Activated T-cell treated with anti-CD3 and anti-CD28 coated beads, Interleukin-2, amount 50 U/mL, for 48 hours (primary cell): ENCODE data around the gene CAPN11.
A peak's percentile ranks its signal among the peaks of the same experiment; 100 is the strongest.
"Not testable (repeated sequence)": the region's sequence is repeated elsewhere in the genome, so short reads cannot be mapped to it uniquely, and the experiment has no call there.

ENCODE experiments used
- DNase-seq, 2 experiments: peaks; one replicate each; pipeline ENCODE4 v3.0.0-alpha.2; 2020

Gene CAPN11

DNA sequence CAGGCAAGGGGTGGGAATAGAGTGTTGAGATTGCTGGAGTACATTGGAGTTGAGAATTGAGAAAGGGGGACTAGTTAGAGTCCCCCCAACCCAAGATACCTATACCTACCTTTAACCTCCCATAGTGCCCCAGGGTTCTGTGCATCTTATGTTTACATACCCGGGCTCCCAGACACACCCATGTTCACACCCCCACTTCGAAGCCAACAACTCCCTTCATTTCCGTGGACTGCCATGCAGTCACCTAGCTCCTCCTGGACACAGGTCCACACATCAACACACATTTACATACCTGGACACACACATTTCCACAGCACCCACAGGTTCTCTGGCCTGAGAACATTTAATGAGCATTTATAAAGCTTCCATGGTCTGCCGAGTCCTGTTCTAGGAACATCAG lies 26.1 kb upstream of the CAPN11 start:
- DNase-seq: no peak

- no peak for DNase-seq
These were observed 25.4 kb upstream of the CAPN11 start for GRCh38 chr6:44133003-44133931.

- no peak for DNase-seq
These were observed 24.5 kb upstream of the CAPN11 start for GRCh38 chr6:44133981-44134711.

- no peak for DNase-seq
These were observed 23.4 kb upstream of the CAPN11 start for GRCh38 chr6:44135173-44135758.

DNA sequence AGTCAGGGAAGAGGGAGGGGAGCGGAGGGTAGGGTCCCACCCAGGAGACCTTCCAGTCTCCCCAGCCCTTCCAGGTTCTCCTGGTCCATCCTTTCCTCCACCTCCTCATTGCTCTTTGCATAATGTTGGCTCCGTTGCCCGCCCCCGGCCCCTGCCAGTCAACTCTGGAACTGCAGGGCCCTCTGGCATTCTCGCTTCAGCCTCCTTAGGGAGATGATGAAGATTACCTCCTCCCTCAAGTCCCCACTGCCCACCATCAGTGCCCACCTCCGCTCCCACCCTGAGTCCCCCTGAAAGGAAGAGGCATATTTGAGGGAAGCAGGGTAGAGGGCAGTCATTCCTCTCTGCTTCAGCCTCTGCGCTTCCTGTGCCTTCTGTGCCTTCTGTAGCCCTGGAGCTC lies 22.7 kb upstream of the CAPN11 start:
- DNase-seq: no peak

DNA sequence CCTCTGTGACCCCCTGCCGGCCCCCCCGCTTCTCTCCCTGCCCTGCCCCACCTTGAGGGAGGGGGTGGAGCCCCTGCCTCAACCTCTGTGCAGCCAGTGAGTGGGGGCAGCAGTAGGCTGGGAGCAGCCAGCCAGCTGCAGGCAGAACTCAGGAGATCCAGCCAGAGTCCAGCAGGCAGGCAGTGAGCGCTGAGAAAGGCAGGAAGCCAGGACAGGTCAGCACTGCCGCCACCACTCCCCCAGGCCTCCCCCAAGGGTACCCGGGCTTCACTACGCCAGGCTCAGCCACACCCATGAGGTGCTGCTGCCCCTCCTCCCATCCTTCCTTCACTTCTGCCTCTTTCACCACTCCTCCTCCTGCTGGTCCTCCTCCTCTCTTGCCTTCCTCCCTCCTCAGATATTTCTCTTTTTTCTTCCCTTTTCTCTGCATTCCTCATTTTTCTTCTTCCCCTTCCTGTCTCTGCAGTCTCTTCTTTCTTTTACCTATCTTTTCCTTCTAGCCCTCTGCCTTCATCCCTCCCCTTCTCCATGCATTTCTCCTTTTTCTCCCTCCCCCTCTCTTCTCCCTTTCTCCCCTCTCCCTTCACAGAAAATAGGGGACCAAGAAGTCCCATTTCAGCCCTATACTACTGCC lies 19.8 kb upstream of the CAPN11 start:
- no peak for DNase-seq

DNA sequence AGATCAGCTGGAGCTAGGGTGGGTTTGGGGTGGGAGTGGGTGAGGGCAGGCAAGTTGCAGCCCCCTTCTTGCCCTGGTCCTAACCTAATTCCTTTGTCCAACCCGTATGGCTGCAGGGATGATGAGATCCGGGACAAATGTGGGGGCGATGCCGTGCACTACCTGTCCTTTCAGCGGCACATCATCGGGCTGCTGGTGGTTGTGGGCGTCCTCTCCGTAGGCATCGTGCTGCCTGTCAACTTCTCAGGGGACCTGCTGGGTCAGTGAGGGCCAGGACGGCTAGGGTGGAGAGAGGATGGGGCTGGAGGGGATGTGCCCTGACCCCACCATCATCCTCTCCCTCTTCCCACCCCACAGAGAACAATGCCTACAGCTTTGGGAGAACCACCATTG lies 19.3 kb upstream of the CAPN11 start:
- DNase-seq: no peak

DNA sequence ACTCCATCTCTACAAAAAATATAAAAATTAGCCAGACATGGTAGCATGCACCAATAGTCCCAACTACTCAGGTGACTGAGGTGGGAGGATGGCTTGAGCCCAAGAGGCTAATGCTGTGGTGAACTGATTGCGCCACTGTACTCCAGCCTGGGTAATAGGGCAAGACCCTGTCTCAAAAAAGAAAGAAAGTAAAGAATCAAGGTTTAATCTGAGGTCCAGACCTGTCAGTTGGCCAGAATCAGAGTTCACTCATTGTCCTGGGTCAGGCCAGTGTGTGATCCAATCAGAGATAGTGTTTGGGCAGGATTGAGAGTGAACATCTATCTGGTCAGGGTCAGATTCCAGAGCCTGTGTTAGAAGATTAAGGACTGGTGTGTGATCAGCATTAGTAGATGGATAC lies 15.8 kb upstream of the CAPN11 start:
- no peak for DNase-seq

- DNase-seq: no peak
These were observed 14.9 kb upstream of the CAPN11 start for GRCh38 chr6:44143731-44144130.

- not testable (repeated sequence) for DNase-seq
These were observed 14.1 kb upstream of the CAPN11 start for GRCh38 chr6:44144536-44144935.

DNA sequence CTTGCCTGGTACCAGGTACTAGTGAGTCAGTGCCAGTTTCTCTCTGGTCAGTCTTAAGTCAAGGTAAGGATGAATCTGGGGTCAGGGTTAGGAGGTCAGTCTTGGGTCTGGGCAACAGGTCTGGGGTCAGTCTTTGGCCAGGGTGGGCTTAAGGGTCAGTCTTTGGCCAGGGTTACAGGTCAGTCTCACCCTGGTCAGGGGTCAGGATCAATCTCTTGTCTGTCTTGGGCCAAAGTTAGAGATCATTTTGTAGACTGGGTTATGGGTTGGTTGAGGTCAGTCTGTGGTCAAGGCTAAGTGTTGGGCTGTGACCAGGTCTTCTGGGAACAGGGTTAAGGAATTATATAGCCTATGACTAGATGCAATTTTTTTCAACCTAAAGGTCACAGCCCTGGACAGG lies 12.8 kb upstream of the CAPN11 start:
- DNase-seq: no peak

DNA sequence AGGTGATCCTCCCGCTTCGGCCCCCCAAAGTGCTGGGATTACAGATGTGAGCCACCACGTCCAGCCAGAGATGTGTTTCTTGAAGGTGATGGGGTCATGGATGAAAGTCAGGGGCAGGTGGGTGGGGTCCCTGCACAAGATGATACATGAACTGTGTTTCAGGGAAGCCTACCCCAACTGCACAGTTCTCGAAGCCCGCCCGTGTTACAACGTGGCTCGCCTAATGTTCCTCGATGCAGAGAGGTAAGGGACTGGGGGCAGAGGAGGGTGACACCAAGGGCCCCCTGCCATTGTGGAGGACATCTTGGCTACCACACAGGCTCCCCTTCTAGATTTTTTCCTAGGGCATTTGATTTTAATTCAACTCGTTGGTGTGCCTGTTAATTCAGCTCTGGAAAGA lies 11.9 kb upstream of the CAPN11 start:
- no peak for DNase-seq

GRCh38 chr6:44147256-44147655 lies 11.4 kb upstream of the CAPN11 start:
- no peak for DNase-seq

GRCh38 chr6:44148306-44148705 lies 10.3 kb upstream of the CAPN11 start:
- DNase-seq: no peak

GRCh38 chr6:44149369-44150012 lies 9.1 kb upstream of the CAPN11 start:
- no peak for DNase-seq

GRCh38 chr6:44150317-44150917 lies 8.2 kb upstream of the CAPN11 start:
- DNase-seq: no peak

DNA sequence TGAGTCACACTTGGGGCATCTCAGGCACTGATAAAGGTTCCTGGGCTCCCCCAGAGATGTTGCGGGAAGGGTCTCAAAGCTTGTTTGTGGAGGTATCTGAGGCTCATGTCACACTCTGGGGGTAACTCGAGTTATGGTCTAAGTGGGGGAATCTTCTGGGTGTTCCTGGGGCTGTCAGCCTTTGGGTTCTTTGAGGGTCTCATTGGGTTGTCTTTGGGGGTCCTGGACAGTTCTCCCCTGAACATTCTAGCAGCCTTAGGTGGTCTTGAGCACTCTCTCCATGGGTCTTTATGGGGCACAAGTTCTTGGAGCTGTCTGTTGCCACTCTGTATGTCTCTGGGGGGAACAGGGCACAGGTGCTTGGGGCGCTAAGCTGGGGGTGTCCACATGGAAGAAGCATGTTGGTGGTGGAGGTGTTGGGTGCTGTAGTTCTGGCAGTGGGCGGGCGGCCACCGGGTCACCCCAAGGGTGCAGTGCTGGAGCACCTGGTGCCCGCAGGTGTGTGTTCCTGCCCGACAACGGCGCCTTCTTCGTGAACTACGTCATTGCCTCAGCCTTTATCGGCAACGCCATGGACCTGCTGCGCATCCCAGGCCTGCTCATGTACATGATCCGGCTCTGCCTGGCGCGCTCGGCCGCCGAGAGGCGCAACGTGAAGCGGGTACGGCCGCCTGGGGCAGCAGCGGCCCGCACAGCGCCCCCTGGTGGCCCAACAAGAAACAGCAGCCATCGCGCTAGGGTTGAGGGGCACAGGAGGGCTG lies 7.1 kb upstream of the CAPN11 start:
- peak; percentile 88 to 90 for DNase-seq

- no peak for DNase-seq
These were observed 6.5 kb upstream of the CAPN11 start for GRCh38 chr6:44152109-44152461.

- DNase-seq: no peak
These were observed 6.1 kb upstream of the CAPN11 start for GRCh38 chr6:44152533-44152932.

DNA sequence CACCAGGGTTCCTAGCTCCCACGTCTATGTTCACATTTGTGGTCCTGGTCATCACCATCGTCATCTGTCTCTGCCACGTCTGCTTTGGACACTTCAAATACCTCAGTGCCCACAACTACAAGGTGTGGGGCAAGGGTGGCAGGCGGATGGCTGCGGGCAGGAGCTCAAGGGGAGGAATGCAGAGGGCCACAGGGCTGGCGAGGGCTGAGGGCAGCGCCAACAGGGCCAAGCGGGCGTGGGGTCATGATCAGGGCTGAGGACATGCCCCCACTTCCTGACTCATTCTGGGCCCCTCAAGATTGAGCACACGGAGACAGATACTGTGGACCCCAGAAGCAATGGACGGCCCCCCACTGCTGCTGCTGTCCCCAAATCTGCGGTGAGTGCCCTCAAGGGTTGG lies 4.6 kb upstream of the CAPN11 start:
- DNase-seq: no peak

GRCh38 chr6:44156494-44157151 lies 2.0 kb upstream of the CAPN11 start:
- no peak for DNase-seq
